Activated CD8-positive, alpha-beta memory T cell treated with anti-CD3 and anti-CD28 coated beads for 36 hours (primary cell): ENCODE data around the gene C21orf91. TPM values are rescaled to one million over a fixed set of nuclear protein-coding genes. Genes with fewer than 3 reads are reported as not detected.

Source experiments
- CTCF ChIA-PET: fragments of 350-600 bp; sonication (Branson Sonifier 250); formaldehyde crosslinking; loops from one replicate; lab custom pipeline; 2021; ENCODE audit warnings: antibody characterized with exemption; lab: Charles Lee
- POLR2A ChIA-PET: fragments of 350-600 bp; sonication (Branson Sonifier 250); formaldehyde crosslinking; loops from one replicate; lab custom pipeline; 2021; ENCODE audit warnings: antibody characterized with exemption; lab: Charles Lee
- total RNA-seq, 2 experiments: library from RNA; stranded (reverse); gene quantifications; one replicate each; pipeline ENCODE4 v1.2.3, GENCODE V29; 2021

C21orf91 gene
- 10 to 100 TPM; 35.4 to 38.3 TPM for total RNA-seq

DNA sequence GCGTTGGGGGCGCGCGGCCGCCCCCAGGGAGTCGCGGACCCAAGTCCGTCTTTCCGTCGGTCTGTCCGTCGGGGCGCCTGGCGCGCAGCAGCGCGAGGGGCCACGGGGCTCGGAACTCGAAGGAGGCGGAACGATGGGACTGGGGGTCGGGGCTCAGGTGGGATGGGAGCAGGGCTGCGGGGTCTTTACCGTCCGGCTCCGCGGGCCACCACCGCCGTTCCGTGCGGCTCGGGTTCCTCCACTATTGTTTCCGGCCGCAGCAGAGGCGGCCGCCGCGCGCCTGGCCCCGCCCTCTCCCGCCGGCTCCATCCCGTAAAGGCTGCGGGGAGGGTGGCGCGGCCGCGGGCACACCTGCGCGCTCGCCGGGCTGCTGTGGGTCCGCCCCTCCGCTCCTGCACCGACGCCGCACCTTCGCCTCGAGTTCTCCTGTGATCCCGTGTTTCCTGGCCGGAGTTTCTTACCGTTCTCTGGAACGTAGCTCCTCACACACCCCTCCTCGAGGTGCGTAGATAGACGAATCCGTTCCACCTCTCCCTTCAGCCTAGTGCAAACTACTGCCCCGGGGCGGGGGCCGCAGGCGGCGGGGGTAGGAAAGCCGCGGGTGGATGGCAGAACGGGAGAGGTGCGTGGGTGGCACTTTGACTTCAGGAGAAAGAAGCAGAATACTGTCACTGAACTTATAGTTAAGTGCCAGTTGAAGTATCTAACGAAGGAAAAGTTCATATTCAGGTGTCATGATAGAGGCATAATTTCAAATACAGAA is at the start of gene C21orf91:
Gene C21orf91 (minus strand): TSS at position 243 of the 763 bp plus-strand sequence. CDS start 1,038 bp downstream, outside the sequence.
- ChIA-PET CTCF (interaction anchor here (1.5 kb wide), 1 partner anchor 42 kb away, joined by 5 read pairs; no protein-coding TSS in a partner anchor), POLR2A (interaction anchor here (0.7 to 2.4 kb wide), 3 partner anchors 25 to 43 kb away, joined by 3 to 12 read pairs (median 4); no protein-coding TSS in a partner anchor)

GRCh38 chr21:17866590-17866989 is 47.4 kb upstream of the C21orf91 start:
- CTCF ChIA-PET: interaction anchor here (0.5 kb wide), 1 partner anchor 387 kb away, joined by 4 read pairs; no protein-coding TSS in a partner anchor
- POLR2A ChIA-PET: no interaction called here

DNA sequence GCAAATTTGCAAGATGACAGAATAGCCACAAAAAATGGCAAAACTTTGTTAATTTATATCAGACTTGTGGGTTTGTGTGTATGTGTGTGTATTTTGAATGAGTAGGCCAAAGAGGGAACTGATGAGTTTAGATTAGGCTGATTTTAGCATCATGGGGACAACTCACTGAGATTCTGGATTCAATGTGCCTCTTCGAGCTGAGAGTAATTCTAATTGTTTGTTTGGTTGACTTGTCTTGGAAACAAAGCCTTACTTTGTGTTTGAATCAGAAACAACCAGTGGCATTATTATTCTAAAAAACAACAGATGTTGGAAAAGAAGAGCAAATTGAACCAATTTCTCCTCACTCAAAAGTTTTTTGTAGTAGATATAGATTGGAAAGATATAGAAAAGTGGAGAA is 40.5 kb upstream of the C21orf91 start:
- ChIA-PET POLR2A (no interaction called here), CTCF (no interaction called here)

GRCh38 chr21:17858747-17859146 is 39.6 kb upstream of the C21orf91 start:
- CTCF ChIA-PET: no interaction called here
- POLR2A ChIA-PET: no interaction called here

DNA sequence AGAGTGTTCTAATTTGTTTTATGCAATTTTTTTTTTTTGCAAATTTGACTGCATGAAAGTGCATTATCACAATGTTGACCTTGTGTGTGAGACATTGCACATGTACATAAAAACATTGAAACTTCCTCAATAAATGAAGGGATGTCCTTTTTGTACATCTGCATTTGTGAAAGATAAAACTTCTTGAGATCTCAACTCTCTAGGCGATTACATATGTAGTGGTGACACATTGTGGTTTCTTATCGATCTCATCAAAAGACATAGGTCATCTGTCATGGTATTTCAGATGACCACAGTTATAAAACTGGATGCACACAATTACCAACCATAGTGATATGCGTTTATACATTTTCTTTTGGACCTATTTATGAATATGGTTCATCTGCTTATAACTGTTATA is 35.6 kb upstream of the C21orf91 start:
- ChIA-PET CTCF (no interaction called here), POLR2A (no interaction called here)

DNA sequence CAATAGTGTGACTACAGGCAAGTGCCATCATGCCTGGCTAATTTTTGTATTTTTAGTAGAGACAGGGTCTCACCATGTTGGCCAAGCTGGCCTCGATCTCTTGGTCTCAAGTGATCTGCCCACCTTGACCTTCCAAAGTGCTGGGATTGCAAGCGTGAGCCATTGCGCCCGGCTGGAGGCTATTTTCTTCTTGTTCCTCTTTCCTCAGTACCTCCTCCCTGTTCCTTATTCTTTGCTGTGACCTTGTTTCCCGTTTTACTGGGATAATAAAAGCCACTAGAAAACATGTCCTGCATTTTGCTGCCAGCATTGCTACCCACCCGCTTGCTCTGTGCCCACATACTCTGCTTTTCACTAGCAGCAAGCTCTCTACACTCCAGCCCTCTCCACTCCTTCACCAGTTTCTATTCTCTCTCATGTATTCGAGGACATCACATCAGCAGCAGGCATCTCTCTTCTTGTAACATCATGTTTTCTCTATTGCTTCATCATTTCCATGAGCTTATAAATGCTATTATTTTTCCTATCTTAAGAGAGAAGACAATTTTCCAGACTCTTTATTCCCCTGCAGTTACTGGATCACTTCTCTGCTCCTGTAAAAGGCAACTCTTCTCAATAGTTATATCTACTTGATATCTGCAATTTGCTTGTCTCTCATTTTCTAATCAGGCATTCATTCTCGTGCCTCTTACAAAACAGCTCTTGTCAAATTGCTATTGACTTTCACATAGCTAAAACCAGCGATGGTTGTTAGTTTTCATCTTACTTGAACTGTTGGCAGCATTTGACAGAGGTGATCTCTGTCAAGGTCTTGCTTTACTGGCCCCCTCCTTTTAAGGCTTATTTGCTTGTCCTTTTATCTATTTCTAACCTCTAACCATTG is 34.5 kb upstream of the C21orf91 start:
- POLR2A ChIA-PET: no interaction called here
- CTCF ChIA-PET: no interaction called here

DNA sequence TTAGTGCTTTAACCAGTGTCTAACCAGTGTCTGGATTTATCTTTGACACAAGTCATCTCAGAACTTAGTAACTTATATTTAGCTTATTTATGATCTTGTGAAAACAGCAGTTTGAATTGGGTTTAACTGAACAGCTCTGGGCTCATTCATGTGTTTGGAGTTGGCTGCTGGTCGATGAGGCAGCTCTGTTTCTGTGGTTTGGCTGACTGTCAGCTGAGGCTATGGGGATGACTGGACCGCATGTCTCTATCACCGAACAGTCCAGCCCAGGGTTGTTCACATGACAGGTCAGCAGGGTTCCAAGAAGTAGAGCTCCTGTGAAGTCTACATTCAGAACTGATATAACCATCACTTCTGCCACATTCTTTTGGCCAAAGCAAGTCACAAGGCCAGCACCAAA is 29.1 kb upstream of the C21orf91 start:
- POLR2A ChIA-PET: no interaction called here
- CTCF ChIA-PET: interaction anchor here (2.1 kb wide), 1 partner anchor 77 kb away, joined by 6 read pairs; no protein-coding TSS in a partner anchor

DNA sequence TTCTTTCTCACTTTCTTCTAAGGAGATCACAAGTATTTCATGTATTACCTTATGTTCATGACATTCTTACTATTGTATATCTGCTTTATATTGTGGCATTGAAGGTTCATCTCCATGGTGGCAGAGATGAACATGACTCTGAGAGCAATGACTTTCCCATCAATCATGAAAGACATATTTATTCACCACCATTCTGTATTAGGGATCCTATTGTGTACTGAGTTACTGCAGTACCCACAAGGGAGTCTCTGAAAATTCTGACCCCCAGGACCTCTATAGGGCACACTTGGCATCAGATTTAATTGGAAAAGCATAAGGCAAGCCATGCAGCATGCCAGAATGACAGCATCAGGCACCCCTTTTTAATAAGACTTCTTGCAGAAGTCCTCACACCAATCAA is 21.9 kb upstream of the C21orf91 start:
- POLR2A ChIA-PET: no interaction called here
- CTCF ChIA-PET: no interaction called here

DNA sequence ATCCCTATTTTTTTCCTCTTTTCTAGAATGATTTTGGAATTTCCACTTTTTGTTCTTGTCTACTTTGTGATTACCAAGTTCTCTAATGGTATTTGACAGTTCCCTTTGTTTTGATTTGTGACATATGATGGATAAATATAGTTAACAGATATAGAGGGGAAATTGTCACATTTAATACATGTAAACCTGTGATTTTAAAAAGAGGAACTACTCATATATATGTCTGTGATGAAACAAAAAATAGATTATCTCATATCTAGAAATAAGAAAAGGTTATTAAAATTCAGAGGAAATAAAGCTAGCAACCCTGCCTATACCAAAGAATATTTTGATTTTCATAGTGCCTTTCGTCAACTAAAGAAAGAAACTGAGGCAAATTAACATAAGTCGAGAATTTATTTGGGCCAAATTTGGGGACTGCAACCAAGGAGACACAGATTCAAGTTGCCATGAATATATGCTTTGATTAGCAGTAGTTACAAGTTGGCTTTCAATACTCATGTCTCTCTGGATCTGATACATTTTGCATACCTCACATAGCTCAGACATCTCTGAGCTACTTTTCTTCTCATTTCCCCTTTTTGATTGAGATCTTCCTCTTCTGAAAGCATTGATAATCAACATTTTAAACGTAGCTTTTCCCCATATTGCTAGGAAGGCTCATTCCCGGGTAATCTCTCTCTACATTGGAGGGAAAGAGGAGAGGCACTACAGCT is 15.6 kb upstream of the C21orf91 start:
- CTCF ChIA-PET: no interaction called here
- POLR2A ChIA-PET: no interaction called here

DNA sequence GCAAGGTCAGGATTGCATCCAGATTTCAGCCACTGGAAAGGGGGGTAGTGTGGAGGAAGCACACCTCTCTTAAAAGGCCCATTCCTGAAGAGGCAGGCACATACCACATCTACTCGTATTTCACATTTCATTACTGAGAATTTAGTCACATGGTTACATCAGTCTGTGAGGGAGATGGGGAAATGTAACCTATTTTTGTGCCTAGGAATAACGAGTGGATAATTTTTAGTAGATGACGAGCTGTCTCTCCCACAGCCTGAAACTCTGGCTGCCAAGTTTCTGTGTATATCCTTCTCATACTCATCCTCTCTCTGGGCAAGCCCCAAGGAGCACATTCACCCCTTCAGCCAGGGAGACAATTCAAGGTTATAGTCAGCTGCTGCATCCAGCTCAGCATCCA is 10.3 kb upstream of the C21orf91 start:
- CTCF ChIA-PET: no interaction called here
- POLR2A ChIA-PET: no interaction called here

- ChIA-PET POLR2A (no interaction called here), CTCF (no interaction called here)
Observed at GRCh38 chr21:17828223-17828622, 9.1 kb upstream of the C21orf91 start.

- ChIA-PET POLR2A (no interaction called here), CTCF (no interaction called here)
Observed at GRCh38 chr21:17823846-17824245, 4.7 kb upstream of the C21orf91 start.

DNA sequence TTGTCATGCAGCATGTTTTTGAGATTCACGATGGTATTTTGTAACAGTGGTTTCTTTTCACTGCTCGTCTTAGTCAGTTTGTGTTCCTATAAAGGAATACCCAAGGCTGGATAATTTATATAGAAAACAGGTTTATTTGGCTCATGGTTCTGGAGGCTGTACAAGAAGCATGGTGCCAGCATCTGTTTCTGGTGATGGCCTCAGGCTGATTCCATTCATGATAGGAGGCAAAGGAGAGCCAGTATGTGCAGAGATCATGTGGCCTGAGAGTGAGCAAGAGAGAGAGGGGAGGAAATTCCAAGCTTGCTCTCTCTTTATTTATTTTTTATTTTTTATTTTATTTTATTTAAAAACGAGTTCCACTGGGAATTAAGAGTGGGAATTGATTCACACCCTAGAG is 2.0 kb upstream of the C21orf91 start:
- POLR2A ChIA-PET: no interaction called here
- CTCF ChIA-PET: no interaction called here

- POLR2A ChIA-PET: interaction anchor here (0.7 to 2.4 kb wide), 3 partner anchors 25 to 43 kb away, joined by 3 to 12 read pairs (median 4); no protein-coding TSS in a partner anchor
- CTCF ChIA-PET: no interaction called here
Observed at GRCh38 chr21:17819877-17820229, 697 bp upstream of the C21orf91 start.

GRCh38 chr21:17818186-17819113 is 706 bp downstream of the C21orf91 start:
- ChIA-PET CTCF (interaction anchor here (0.6 to 1.5 kb wide), 3 partner anchors 41 to 140 kb away, joined by 3 to 6 read pairs (median 5); no protein-coding TSS in a partner anchor), POLR2A (interaction anchor here (0.6 to 2.4 kb wide), 4 partner anchors 10 to 43 kb away, joined by 3 to 12 read pairs (median 4); no protein-coding TSS in a partner anchor)

DNA sequence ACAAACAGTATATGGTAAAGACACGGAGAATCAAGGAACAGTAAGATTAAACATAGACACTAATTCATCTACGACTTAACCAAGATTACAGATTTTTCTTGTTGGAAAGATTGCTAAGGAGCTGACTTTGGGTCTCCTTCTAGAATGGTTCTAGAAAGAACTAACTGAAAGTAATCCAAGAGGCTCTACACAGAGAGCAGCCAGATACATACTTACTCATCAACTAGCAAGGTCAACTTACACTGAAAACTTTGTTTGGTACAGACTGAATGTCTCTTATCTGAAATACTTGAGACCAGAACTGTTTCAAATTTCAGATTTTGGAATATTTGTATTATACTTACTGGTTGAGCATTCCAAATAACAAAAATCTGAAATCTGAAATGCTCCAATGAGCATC is 5.8 kb downstream of the C21orf91 start:
- POLR2A ChIA-PET: no interaction called here
- CTCF ChIA-PET: interaction anchor here (1.1 kb wide), 1 partner anchor 20 kb away, joined by 3 read pairs; no protein-coding TSS in a partner anchor

DNA sequence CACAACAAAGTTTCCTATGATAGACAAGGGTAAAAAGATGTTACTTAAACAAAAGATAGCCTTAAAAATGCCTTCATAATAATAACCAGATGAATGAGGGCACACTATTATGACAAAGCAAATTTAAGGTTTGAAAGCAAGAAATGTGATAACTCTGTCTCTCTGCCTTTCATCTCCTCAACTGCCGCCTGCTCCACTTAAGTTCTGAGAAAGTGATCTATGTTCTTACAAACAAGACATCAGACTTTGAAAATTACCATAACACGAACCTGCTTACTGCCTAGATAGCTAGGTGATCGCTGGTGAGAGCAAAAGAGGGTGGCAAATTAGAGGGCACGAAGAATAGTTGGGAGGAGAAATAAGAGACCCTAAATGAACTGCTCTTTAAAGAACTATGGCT is 13.2 kb downstream of the C21orf91 start:
- CTCF ChIA-PET: no interaction called here

DNA sequence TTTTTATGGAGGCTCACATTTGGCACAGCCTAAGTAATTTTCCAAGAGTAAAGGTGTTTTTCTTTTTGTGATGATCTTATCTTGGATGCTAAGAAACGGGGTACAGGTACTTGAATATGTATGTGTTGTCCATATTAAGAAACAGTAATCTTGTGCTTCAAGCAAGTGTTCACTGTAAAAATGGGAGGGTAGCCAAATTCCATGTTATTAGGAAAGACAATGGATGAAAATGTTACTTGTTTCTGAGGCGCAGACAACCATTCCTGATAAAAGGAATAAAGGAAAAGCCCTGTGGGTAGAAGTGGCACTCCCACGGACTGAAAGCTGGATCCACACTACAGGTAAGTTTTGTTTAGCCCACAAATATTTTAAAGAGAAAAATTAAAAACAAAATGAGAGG is 15.6 kb downstream of the C21orf91 start:
- CTCF ChIA-PET: no interaction called here
- POLR2A ChIA-PET: no interaction called here

More for the DNA sequence above, 13.2 kb downstream of the C21orf91 start:
- POLR2A ChIA-PET: no interaction called here
